Natural killer cell (primary cell): Measurements from ENCODE around the gene RANGAP1. TPM values are rescaled to one million over a fixed set of nuclear protein-coding genes. Genes with fewer than 3 reads are reported as not detected.

ENCODE experiments used
- ATAC-seq, 3 donors: fragments of 150-1000 bp in 2 of 3; fragments of 200-7000 bp in 1 of 3; cut with Tn5 transposase; 1 replicate in 1 of 3; 2 replicates in 2 of 3; pipeline ENCODE4 v1.10.0; 2021; ENCODE audit warnings: mild to moderate bottlenecking in 2 of 3, moderate library complexity in 2 of 3
- DNase-seq, 2 donors: peaks; one replicate each; pipeline versions ENCODE4 v3.0.0 to v3.0.0-alpha.2; 2013 to 2021; ENCODE audit warnings: mixed read lengths in 1 of 2
- H3K27ac ChIP-seq: one replicate; pipeline ENCODE4 v1.5.1; 2013; ENCODE audit warnings: mild to moderate bottlenecking, low read length
- H3K27me3 ChIP-seq: one replicate; pipeline ENCODE4 v1.6.1; 2013; ENCODE audit warnings: low read length; ENCODE audit not compliant: control insufficient read depth, insufficient read depth
- H3K36me3 ChIP-seq: one replicate; pipeline ENCODE4 v1.6.1; 2013; ENCODE audit warnings: low read length; ENCODE audit not compliant: control insufficient read depth, insufficient read depth
- H3K4me1 ChIP-seq: one replicate; pipeline ENCODE4 v1.6.1; 2013; ENCODE audit warnings: low read length; ENCODE audit not compliant: control insufficient read depth, insufficient read depth
- H3K4me3 ChIP-seq: one replicate; pipeline ENCODE4 v1.5.1; 2013; ENCODE audit warnings: low read length
- H3K9me3 ChIP-seq: one replicate; pipeline ENCODE4 v1.6.1; 2013; ENCODE audit warnings: low read length; ENCODE audit not compliant: control insufficient read depth, insufficient read depth
- H3K27ac Mint-ChIP-seq, 2 donors: one replicate each; pipeline ENCODE4 v1.8.0; 2022; ENCODE audit warnings: mild to moderate bottlenecking in 2 of 2, mixed read lengths in 2 of 2, moderate library complexity in 1 of 2
- H3K27me3 Mint-ChIP-seq, 2 donors: one replicate each; pipeline ENCODE4 v1.8.0; 2022; ENCODE audit warnings: low read depth in 2 of 2, mixed read lengths in 2 of 2
- H3K36me3 Mint-ChIP-seq: one replicate; pipeline ENCODE4 v1.8.0; 2022; ENCODE audit warnings: mixed read lengths
- H3K4me1 Mint-ChIP-seq, 2 donors: one replicate each; pipeline ENCODE4 v1.8.0; 2022; ENCODE audit warnings: mixed read lengths in 2 of 2
- H3K4me3 Mint-ChIP-seq: one replicate; pipeline ENCODE4 v1.8.0; 2022; ENCODE audit warnings: mild to moderate bottlenecking, moderate library complexity, mixed read lengths
- H3K9me3 Mint-ChIP-seq, 2 donors: one replicate each; pipeline ENCODE4 v1.8.0; 2022; ENCODE audit warnings: mixed read lengths in 2 of 2
- WGBS: methylation state at CpG from one replicate; pipeline ENCODE4 v1.1.7; 2013; ENCODE audit warnings: missing lambda C conversion rate; ENCODE audit not compliant: insufficient coverage; 5-methylcytosine and 5-hydroxymethylcytosine counted together
- intact Hi-C: fragments of 100-400 bp; cut with micrococcal nuclease; formaldehyde crosslinking; loops from one replicate; pipeline ENCODE4 v1.14.2; 2022
- total RNA-seq, 4 donors: library from RNA; stranded (reverse); fragments of 120-200 nt in 1 of 4; gene quantifications; one replicate each; pipeline versions ENCODE4 v1.2.3 to v1.2.4, GENCODE V29; 2013 to 2022
- TF ChIP-seq, protein P1 (sequence below): fragments of 200-600 bp; IDR thresholded peaks from one replicate; pipeline ENCODE4 v1.8.0; 2022; ENCODE audit warnings: antibody characterized with exemption

Gene RANGAP1
- total RNA-seq, 3 donors from 2014 or later (not counting 1 experiment from before 2014, with no cell fraction given) = 44.0 to 54.2 (median 54.0) TPM

DNA sequence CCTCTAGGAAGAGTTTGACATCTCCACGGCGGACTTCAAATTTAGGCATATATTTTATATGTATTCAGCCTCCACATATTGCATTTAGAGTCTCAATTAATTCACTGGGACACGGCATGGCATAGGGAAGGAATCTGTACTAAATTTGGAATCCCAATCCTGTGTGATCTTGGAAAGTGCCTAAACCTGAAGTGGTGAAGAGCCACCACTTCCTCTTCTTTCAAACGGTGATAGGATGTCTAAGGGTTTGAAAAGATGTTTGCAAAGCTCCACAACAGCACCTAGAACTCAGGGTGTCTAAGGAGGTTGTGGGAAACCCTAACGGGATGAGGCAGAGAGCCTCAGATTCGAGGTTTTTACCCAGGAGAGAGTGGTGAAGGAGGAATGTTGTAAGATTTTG is 81.9 kb downstream of the RANGAP1 start:
- H3K4me3 Mint-ChIP-seq = peak overlapping the region; percentile 49
- intact Hi-C loops = loop anchor here (2.0 to 10.0 kb wide), 2 partner anchors 81 to 253 kb away; partner anchors contain the start of genes RANGAP1 and RBX1
- TF ChIP-seq, protein P1, sequence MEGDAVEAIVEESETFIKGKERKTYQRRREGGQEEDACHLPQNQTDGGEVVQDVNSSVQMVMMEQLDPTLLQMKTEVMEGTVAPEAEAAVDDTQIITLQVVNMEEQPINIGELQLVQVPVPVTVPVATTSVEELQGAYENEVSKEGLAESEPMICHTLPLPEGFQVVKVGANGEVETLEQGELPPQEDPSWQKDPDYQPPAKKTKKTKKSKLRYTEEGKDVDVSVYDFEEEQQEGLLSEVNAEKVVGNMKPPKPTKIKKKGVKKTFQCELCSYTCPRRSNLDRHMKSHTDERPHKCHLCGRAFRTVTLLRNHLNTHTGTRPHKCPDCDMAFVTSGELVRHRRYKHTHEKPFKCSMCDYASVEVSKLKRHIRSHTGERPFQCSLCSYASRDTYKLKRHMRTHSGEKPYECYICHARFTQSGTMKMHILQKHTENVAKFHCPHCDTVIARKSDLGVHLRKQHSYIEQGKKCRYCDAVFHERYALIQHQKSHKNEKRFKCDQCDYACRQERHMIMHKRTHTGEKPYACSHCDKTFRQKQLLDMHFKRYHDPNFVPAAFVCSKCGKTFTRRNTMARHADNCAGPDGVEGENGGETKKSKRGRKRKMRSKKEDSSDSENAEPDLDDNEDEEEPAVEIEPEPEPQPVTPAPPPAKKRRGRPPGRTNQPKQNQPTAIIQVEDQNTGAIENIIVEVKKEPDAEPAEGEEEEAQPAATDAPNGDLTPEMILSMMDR = no peak
- H3K27ac ChIP-seq = no peak overlapping the region
- no peaks in the 10 kb centered on the region for H3K9me3 Mint-ChIP-seq
- H3K27me3 Mint-ChIP-seq = peaks cover 0 to 13% of the 10 kb centered on the region in 2 donors
- H3K36me3 ChIP-seq = no peaks in the 10 kb centered on the region
- H3K4me1 Mint-ChIP-seq = peaks cover 14 to 15% of the 10 kb centered on the region in 2 donors
- H3K27me3 ChIP-seq = no peaks in the 10 kb centered on the region
- H3K4me3 ChIP-seq = no peak overlapping the region
- no peaks in the 10 kb centered on the region for H3K36me3 Mint-ChIP-seq
- peaks cover 17% of the 10 kb centered on the region for H3K4me1 ChIP-seq
- peak overlapping the region in 1 of 2 donors; percentile 92 for H3K27ac Mint-ChIP-seq
- no peak for ATAC-seq
- no peak for DNase-seq
- 45% methylated on average over 4 of the region's 6 CpGs for whole genome bisulfite sequencing
- H3K9me3 ChIP-seq = no peaks in the 10 kb centered on the region

DNA sequence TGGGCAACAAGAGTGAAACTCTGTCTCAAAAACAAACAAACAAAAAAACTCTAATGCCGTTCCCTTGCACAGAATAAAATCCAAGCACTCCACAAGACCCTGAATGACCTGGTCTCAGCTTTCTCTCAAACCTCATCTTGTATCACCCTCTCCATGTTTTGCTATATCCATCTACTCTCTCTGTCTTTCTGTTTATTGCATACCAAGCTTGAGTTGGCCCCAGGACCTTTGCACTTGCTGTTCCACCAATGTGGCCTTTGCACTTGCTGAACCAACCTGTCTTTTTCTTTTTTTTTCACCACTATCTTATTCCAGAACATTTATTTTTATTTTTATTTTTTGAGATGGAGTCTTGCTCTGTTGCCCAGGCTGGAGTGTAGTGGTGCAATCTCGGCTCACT is 82.9 kb downstream of the RANGAP1 start:
- Histone ChIP-seq H3K4me1 (peaks cover 23% of the 10 kb centered on the region), H3K27me3 (no peaks in the 10 kb centered on the region), H3K9me3 (no peaks in the 10 kb centered on the region), H3K36me3 (no peaks in the 10 kb centered on the region), H3K27ac (no peak overlapping the region), H3K4me3 (no peak overlapping the region)
- peaks cover 0 to 13% of the 10 kb centered on the region in 2 donors for H3K27me3 Mint-ChIP-seq
- no peaks in the 10 kb centered on the region for H3K36me3 Mint-ChIP-seq
- intact Hi-C loops = loop anchor here (10.0 kb wide), 1 partner anchor 82 kb away; the partner anchor contains the start of gene RANGAP1
- ATAC-seq (no peak), DNase-seq (no peak)
- H3K4me1 Mint-ChIP-seq = peaks cover 19 to 20% of the 10 kb centered on the region in 2 donors
- TF ChIP-seq, protein P1 = no peak
- no peak overlapping the region for H3K27ac Mint-ChIP-seq
- WGBS = 99% methylated on average over 2 of the region's 2 CpGs
- no peak overlapping the region for H3K4me3 Mint-ChIP-seq
- H3K9me3 Mint-ChIP-seq = no peaks in the 10 kb centered on the region

DNA sequence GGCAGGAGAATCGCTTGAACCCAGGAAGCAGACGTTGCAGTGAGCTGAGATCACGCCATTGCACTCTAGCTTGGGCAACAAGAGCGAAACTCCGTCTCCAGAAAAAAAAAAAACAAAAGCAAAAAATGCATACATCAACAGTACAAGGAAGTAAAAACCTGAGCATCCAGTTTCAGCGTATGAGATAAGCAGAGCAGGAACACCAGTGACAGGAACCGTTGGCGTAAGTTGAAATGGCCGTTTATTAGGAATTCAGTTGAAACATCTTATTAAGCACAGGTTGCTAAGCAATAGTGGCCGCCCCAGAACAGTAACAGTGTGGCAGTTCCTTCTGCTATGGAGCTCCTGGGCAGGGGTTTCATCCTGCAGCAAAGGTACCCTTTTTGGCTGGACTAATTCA is 84.8 kb downstream of the RANGAP1 start:
- Mint-ChIP-seq H3K9me3 (no peaks in the 10 kb centered on the region), H3K27ac (no peak overlapping the region), H3K4me1 (peaks cover 24 to 26% of the 10 kb centered on the region in 2 donors), H3K36me3 (no peaks in the 10 kb centered on the region), H3K4me3 (no peak overlapping the region), H3K27me3 (peaks cover 0 to 16% of the 10 kb centered on the region in 2 donors)
- Histone ChIP-seq H3K4me3 (no peak overlapping the region), H3K36me3 (no peaks in the 10 kb centered on the region), H3K4me1 (peaks cover 32% of the 10 kb centered on the region), H3K27ac (no peak overlapping the region), H3K27me3 (no peaks in the 10 kb centered on the region), H3K9me3 (no peaks in the 10 kb centered on the region)
- TF ChIP-seq, protein P1 = no peak
- no peak for DNase-seq
- no peak for ATAC-seq
- intact Hi-C loops = loop anchor here (10.0 kb wide), 1 partner anchor 84 kb away; the partner anchor contains the start of gene RANGAP1
- WGBS = 48% methylated on average over 10 of the region's 10 CpGs

DNA sequence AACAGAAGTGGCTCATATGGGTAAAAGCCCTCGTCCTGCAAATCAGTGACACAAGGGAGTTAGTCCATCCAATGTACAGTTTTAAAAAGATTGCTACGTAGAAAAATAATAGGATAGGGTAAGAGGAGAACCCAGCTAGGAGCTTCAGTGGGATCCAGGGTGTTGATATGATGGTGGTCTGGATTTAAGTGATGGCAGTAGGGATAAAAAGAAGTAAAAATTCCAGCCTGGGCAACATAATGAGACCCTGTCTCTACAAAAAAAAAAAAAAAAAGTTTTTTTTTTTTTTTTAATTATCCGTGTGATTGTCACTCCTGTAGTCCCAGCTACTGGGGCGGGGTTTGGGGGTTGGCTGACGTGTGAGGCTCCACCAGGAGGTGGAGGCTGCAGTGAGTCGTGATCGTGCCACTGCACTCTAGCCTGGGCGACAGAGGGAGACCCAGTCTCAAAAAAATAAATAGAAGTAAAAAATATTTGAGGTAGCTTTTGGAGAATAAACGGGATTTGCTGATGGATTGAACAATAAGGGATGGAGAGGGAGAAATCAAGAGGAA is 87.9 kb downstream of the RANGAP1 start:
- intact Hi-C loops = no loop called here
- Histone ChIP-seq H3K4me1 (peaks cover 18% of the 10 kb centered on the region), H3K27ac (no peak overlapping the region), H3K27me3 (no peaks in the 10 kb centered on the region), H3K4me3 (peak overlapping the region; percentile 79), H3K36me3 (no peaks in the 10 kb centered on the region), H3K9me3 (no peaks in the 10 kb centered on the region)
- H3K27me3 Mint-ChIP-seq = peaks cover 0 to 10% of the 10 kb centered on the region in 2 donors
- TF ChIP-seq, protein P1 = no peak
- H3K9me3 Mint-ChIP-seq = no peaks in the 10 kb centered on the region
- peaks cover 10 to 11% of the 10 kb centered on the region in 2 donors for H3K4me1 Mint-ChIP-seq
- H3K4me3 Mint-ChIP-seq = peak overlapping the region; percentile 89
- DNase-seq (peak in 1 of 2 donors; percentile 74), ATAC-seq (peak in 1 of 3 donors; percentile 27)
- peak overlapping the region in 1 of 2 donors; percentile 67 for H3K27ac Mint-ChIP-seq
- 2% methylated on average over 9 of the region's 9 CpGs for WGBS
- no peaks in the 10 kb centered on the region for H3K36me3 Mint-ChIP-seq
